IMR-90 (cell line): Measurements from ENCODE around the gene NUDT9. TPM values are rescaled to one million over a fixed set of nuclear protein-coding genes. Genes with fewer than 3 reads are reported as not detected.
"Not testable (repeated sequence)": the region's sequence is repeated elsewhere in the genome, so short reads cannot be mapped to it uniquely, and the experiment has no call there.

Source experiments
- ATAC-seq: fragments of 200-7000 bp; cut with Tn5 transposase; 2 replicates; pipeline ENCODE4 v1.9.1; 2020; ENCODE audit warnings: low read depth, mild to moderate bottlenecking, moderate library complexity
- BruUV-seq: library from RNA; stranded (reverse); fragments of 400-500 nt; replicated peaks from 2 replicates; lab custom pipeline; 2021; lab: Mats Ljungman, UMichigan
- CTCF ChIA-PET: fragments of 300-600 bp; formaldehyde crosslinking; extraction: SDS; loops from one replicate; lab custom pipeline; 2021; ENCODE audit warnings: antibody characterized with exemption; lab: Yijun Ruan, JAX
- POLR2A ChIA-PET: fragments of 300-600 bp; sonication (Branson Sonifier 250); formaldehyde crosslinking; loops from one replicate; lab custom pipeline; 2022; ENCODE audit warnings: antibody characterized with exemption; ENCODE audit not compliant: unreplicated experiment; lab: Charles Lee
- DNase-seq: peaks from one replicate; pipeline ENCODE4 v3.0.0; 2013
- H2AFZ ChIP-seq: replicated peaks from 2 replicates; pipeline ENCODE3; 2013; ENCODE audit warnings: low read length, mild to moderate bottlenecking; ENCODE audit not compliant: poor library complexity
- H2AK5ac ChIP-seq: 2 replicates; pipeline ENCODE4 v1.6.1; 2013; ENCODE audit warnings: low read depth, low read length, inconsistent platforms
- H2AK9ac ChIP-seq: replicated peaks from 2 replicates; pipeline ENCODE3; 2013; ENCODE audit warnings: mild to moderate bottlenecking, low read depth, low read length, moderate library complexity; ENCODE audit not compliant: poor library complexity
- H2BK120ac ChIP-seq: 2 replicates; pipeline ENCODE4 v1.6.1; 2013; ENCODE audit warnings: low read depth, low read length, inconsistent platforms
- H2BK15ac ChIP-seq: 3 replicates; pipeline ENCODE4 v1.6.1; 2013; ENCODE audit warnings: low read depth, low read length, inconsistent platforms
- H2BK20ac ChIP-seq: 2 replicates; pipeline ENCODE4 v1.6.1; 2013; ENCODE audit warnings: low read depth, mild to moderate bottlenecking, inconsistent platforms, low read length, moderate library complexity
- H2BK5ac ChIP-seq: 2 replicates; pipeline ENCODE4 v1.6.1; 2013; ENCODE audit warnings: mild to moderate bottlenecking, low read depth, low read length, inconsistent platforms; ENCODE audit not compliant: poor library complexity, severe bottlenecking
- H3K14ac ChIP-seq: replicated peaks from 2 replicates; pipeline ENCODE4 v1.6.1; 2013; ENCODE audit warnings: low read depth, low read length, inconsistent platforms
- H3K18ac ChIP-seq: 2 replicates; pipeline ENCODE4 v1.6.1; 2013; ENCODE audit warnings: low read depth, low read length, control low read depth
- H3K23ac ChIP-seq: 2 replicates; pipeline ENCODE4 v1.6.1; 2013; ENCODE audit warnings: low read depth, low read length, inconsistent platforms
- H3K27ac ChIP-seq: 2 replicates; pipeline ENCODE4 v1.5.1; 2013; ENCODE audit warnings: mild to moderate bottlenecking, control low read depth, low read length; ENCODE audit not compliant: insufficient read depth
- H3K27me3 ChIP-seq: 2 replicates; pipeline ENCODE4 v1.6.1; 2013; ENCODE audit warnings: low read length; ENCODE audit not compliant: control insufficient read depth, insufficient read depth
- H3K36me3 ChIP-seq: 2 replicates; pipeline ENCODE4 v1.6.1; 2013; ENCODE audit warnings: low read length, mixed read lengths; ENCODE audit not compliant: control insufficient read depth, insufficient read depth
- H3K4ac ChIP-seq: 2 replicates; pipeline ENCODE4 v1.6.1; 2013; ENCODE audit warnings: low read depth, low read length, inconsistent platforms
- H3K4me1 ChIP-seq: 2 replicates; pipeline ENCODE4 v1.6.1; 2013; ENCODE audit warnings: low read length, mixed read lengths; ENCODE audit not compliant: control insufficient read depth, insufficient read depth
- H3K4me2 ChIP-seq: 2 replicates; pipeline ENCODE4 v1.6.1; 2013; ENCODE audit warnings: low read depth, mild to moderate bottlenecking, control low read depth, low read length, moderate library complexity
- H3K4me3 ChIP-seq: 2 replicates; pipeline ENCODE4 v1.5.1; 2013; ENCODE audit warnings: low read depth, mild to moderate bottlenecking, control low read depth, low read length, moderate library complexity; ENCODE audit not compliant: insufficient read depth
- H3K56ac ChIP-seq: 2 replicates; pipeline ENCODE4 v1.6.1; 2013; ENCODE audit warnings: low read length, inconsistent platforms; ENCODE audit not compliant: insufficient read depth; ENCODE audit errors: extremely low read depth
- H3K79me1 ChIP-seq, 2 experiments: 2 replicates each; pipeline ENCODE4 v1.6.1; 2013; ENCODE audit warnings: low read length in 2 of 2, inconsistent platforms in 1 of 2, low read depth in 1 of 2
- H3K9ac ChIP-seq: 2 replicates; pipeline ENCODE4 v1.6.1; 2013; ENCODE audit warnings: low read depth, low read length, control low read depth
- H3K9me1 ChIP-seq: 2 replicates; pipeline ENCODE4 v1.6.1; 2013; ENCODE audit warnings: low read length, inconsistent platforms; ENCODE audit not compliant: insufficient read depth
- H3K9me3 ChIP-seq: 2 replicates; pipeline ENCODE4 v1.6.1; 2013; ENCODE audit warnings: low read length; ENCODE audit not compliant: control insufficient read depth, insufficient read depth
- H4K20me1 ChIP-seq: 2 replicates; pipeline ENCODE4 v1.6.1; 2013; ENCODE audit warnings: low read length, inconsistent platforms; ENCODE audit not compliant: insufficient read depth
- H4K5ac ChIP-seq: 2 replicates; pipeline ENCODE4 v1.6.1; 2013; ENCODE audit warnings: mild to moderate bottlenecking, low read depth, low read length, control low read depth
- H4K8ac ChIP-seq, 2 experiments: 2 replicates each; pipeline ENCODE4 v1.6.1; 2013; ENCODE audit warnings: low read depth in 2 of 2, low read length in 2 of 2, control low read depth in 1 of 2, inconsistent platforms in 1 of 2
- H4K91ac ChIP-seq: 2 replicates; pipeline ENCODE4 v1.6.1; 2013; ENCODE audit warnings: low read depth, low read length, inconsistent platforms; ENCODE audit not compliant: insufficient read depth
- WGBS, 2 experiments: methylation state at CpG; one replicate each; pipeline versions ENCODE4 v1.1.5 to v1.1.7; 2013; ENCODE audit warnings: missing lambda C conversion rate in 2 of 2; ENCODE audit not compliant: insufficient read length in 1 of 2; ENCODE audit errors: extremely low coverage in 2 of 2; 5-methylcytosine and 5-hydroxymethylcytosine counted together
- dilution Hi-C: fragments of 300-500 bp; cut with HindIII; formaldehyde crosslinking; loops from one replicate; pipeline ENCODE4 v1.14.3; 2018; ENCODE audit warnings: low sequenced_read_pairs; ENCODE audit not compliant: unreplicated experiment
- in situ Hi-C: fragments of 300-500 bp; cut with MboI; formaldehyde crosslinking; loops from 3 replicates; pipeline ENCODE4 v1.14.3; 2019; ENCODE audit warnings: low sequenced_read_pairs, inconsistent platforms, mixed read lengths
- intact Hi-C: fragments of 100-400 bp; cut with micrococcal nuclease; formaldehyde crosslinking; loops from 2 replicates; pipeline ENCODE4 v1.10.0; 2022
- polyA plus RNA-seq, 3 experiments: library from polyadenylated mRNA; depleted of rRNA; stranded (reverse); fragments of >200 nt; gene quantifications; 2 replicates each; pipeline ENCODE4 v1.2.3, GENCODE V29; 2012; ENCODE audit warnings: low replicate concordance in 1 of 3
- total RNA-seq: library from RNA; depleted of rRNA; stranded (reverse); fragments of >200 nt; gene quantifications from 2 replicates; pipeline ENCODE4 v1.2.3, GENCODE V29; 2012

Gene NUDT9
- total and polyA plus RNA-seq, 2 of the 4 experiments (the other 2 are of a cell fraction): 10.0 to 23.5 TPM

DNA sequence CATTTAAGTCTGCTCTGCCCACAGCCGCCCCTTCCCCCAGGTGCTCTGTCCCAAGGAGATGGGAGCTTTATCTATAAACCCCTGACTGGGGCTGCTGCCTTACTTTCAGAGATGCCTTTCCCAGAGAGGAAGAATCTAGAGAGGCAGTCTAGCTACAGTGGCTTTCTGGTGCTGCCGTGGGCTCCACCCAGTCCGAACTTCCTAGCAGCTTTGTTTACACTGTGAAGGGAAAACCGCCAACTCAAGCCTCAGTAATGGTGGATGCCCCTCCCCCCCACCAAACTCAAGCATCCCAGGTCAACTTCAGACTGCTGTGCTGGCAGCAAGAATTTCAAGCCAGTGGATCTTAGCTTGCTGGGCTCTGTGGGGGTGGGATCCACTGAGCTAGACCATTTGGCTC, 66.3 kb downstream of the NUDT9 start:
- H3K79me1 ChIP-seq, H3K4ac ChIP-seq, H2BK120ac ChIP-seq, H2BK15ac ChIP-seq, H3K4me3 ChIP-seq, H3K18ac ChIP-seq, H3K9me3 ChIP-seq, H4K20me1 ChIP-seq, H3K4me2 ChIP-seq, POLR2A ChIA-PET, dilution Hi-C loops, H3K27me3 ChIP-seq, intact Hi-C loops, H2BK20ac ChIP-seq, H3K14ac ChIP-seq, H3K27ac ChIP-seq, H2AK5ac ChIP-seq, H3K9me1 ChIP-seq, CTCF ChIA-PET, in situ Hi-C loops, H2AK9ac ChIP-seq, H4K5ac ChIP-seq, H4K91ac ChIP-seq, H2BK5ac ChIP-seq, H3K4me1 ChIP-seq, H3K56ac ChIP-seq, H3K36me3 ChIP-seq, BruUV-seq, H3K9ac ChIP-seq, H3K23ac ChIP-seq: not testable (repeated sequence)
- DNase-seq (peak; percentile 25), ATAC-seq (peak; percentile 54; the same call in 1 of the 2 replicates)
- no CpG with 5 or more reads among the region's 4 CpGs for WGBS, 2 experiments
- Histone ChIP-seq H2AFZ (peak overlapping the region; percentile 21), H4K8ac (0 out of 4 replicates have a peak overlapping the region, but pooled peaks of 1 of the 2 experiments have one; percentile 9)
